HEK293T (cell line): ENCODE data around the gene SPDYE9.
"Not testable (repeated sequence)": the region's sequence is repeated elsewhere in the genome, so short reads cannot be mapped to it uniquely, and the experiment has no call there.

ENCODE experiments used
- ARNT ChIP-seq: fragments of 450-650 bp; IDR thresholded peaks from 2 replicates; pipeline ENCODE4 v1.6.1; 2017; ENCODE audit warnings: mild to moderate bottlenecking
- BHLHE40 ChIP-seq: fragments of 450-650 bp; IDR thresholded peaks from 2 replicates; pipeline ENCODE4 v1.6.1; 2016; ENCODE audit warnings: mild to moderate bottlenecking, moderate library complexity, borderline replicate concordance
- ELF4 ChIP-seq: fragments of 450-650 bp; IDR thresholded peaks from 2 replicates; pipeline ENCODE4 v1.6.1; 2017; ENCODE audit warnings: antibody characterized with exemption
- FOXK2 ChIP-seq: fragments of 450-650 bp; IDR thresholded peaks from 2 replicates; pipeline ENCODE4 v1.6.1; 2016; ENCODE audit warnings: mild to moderate bottlenecking
- FOXM1 ChIP-seq: fragments of 450-650 bp; IDR thresholded peaks from 2 replicates; pipeline ENCODE4 v1.6.1; 2017; ENCODE audit warnings: mild to moderate bottlenecking, borderline replicate concordance
- HDGF ChIP-seq: fragments of 450-650 bp; IDR thresholded peaks from 2 replicates; pipeline ENCODE4 v1.6.1; 2017; ENCODE audit warnings: antibody characterized with exemption, borderline replicate concordance
- LEF1 ChIP-seq: fragments of 450-650 bp; IDR thresholded peaks from 2 replicates; pipeline ENCODE4 v1.6.1; 2017; ENCODE audit warnings: mild to moderate bottlenecking, borderline replicate concordance
- NFRKB ChIP-seq: fragments of 450-650 bp; IDR thresholded peaks from 2 replicates; pipeline ENCODE4 v1.6.1; 2016; ENCODE audit warnings: mild to moderate bottlenecking, moderate library complexity
- SP1 ChIP-seq: fragments of 450-650 bp; IDR thresholded peaks from 2 replicates; pipeline ENCODE4 v1.6.1; 2017

DNA sequence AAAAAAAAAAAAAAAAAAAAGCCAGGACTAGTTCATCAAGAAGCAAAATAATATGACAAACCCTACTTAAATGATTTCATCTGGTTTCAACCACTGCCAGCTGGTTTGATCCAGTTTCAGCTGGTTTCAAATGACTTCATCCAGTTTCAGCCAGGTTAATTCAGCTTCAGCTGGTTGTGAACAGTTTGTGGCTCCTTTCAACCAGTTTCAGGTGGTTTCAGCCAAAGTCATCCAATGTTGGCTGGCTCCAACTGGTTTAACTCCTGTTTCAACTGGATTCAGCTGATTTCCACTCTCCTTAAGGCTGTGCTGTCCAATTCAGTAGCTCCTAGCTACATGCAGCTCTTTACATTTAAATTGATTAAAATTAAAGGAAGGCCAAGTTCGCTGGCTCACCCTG is 32.3 kb upstream of the SPDYE9 start:
- TF ChIP-seq SP1, ELF4, BHLHE40, NFRKB, ARNT, LEF1, FOXK2, HDGF, FOXM1: not testable (repeated sequence)
